ENCODE results near the gene CXCL12.

CXCL12 gene

DNA sequence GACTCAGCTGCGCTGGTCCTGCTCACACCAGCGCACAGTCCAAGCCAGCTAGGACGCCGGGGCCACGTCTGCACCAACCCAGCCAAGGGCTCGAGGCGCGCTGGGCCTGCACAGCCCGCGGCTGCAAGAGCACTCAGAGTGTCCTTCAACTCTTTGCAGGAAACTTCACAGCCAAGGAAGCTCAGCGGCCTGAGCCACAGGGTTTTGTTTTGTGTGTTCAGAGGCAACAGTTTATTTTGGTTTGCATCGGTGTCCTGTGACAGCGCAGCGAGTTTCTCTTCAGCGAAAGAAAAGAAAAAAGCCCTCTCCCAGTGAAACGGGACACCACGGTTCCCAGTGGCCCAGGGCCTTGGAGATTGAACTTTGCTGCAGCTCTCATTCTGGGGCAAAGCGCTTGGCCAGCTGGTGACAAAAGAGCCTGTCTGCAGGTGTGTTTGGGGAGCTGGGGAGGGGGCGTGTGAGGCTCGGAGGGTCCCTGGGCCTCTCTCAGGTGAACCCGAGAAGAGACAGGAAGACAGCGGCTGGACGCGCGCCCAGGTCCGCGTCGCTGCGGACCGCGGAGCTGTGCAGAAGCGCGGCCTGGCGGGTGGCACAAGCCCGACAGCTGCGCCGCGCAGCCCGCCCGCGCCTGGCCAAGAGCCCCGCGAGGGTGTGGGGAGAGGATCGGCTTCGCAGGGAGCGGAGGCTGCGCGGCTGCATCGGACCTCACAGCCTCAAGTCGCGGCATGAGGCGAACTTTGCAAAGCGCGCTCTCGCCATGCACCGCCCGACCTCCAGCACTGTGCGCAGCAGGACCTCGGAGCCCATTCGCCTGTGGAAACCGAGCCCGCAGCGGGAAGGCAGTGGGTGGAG lies 922 bp downstream of the CXCL12 start:
- no peak for DNase-seq

DNA sequence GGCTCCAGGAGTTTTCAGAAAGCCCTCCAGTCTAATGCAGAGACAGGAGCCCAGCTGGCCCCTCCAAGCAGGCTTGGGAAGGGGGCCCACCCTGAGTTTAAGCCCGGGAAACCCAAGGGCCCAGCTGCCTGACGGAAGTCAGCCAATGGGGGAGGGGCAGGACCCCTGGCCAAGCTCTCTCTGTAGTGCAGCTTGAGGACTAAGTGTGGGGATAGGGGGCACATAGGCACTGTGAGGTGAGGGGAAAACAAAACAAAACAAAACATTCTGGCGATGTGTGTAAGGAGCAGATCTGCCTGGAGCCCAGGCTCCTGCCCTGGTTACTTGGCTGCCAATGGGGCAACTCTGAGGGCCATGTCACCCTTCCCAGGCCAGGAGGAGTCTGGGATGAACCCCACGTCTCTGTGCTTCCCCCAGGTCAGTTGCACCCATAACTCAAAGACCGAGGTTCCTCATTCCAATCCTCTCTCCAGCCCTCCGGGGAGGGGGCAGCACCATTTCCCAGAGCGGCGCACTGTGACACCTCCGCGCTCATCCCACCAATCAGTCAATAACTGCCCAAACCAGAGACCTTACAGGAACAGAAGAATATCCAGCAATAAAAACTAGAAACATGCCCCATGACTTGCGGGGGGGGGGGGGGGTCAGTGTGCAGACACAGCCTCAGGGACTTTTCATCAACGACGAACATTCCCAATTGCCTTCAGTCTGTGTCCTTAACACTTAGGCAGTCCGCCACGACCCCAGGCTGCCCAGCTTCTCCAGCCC lies 1.7 kb downstream of the CXCL12 start:
- no peak for DNase-seq

DNA sequence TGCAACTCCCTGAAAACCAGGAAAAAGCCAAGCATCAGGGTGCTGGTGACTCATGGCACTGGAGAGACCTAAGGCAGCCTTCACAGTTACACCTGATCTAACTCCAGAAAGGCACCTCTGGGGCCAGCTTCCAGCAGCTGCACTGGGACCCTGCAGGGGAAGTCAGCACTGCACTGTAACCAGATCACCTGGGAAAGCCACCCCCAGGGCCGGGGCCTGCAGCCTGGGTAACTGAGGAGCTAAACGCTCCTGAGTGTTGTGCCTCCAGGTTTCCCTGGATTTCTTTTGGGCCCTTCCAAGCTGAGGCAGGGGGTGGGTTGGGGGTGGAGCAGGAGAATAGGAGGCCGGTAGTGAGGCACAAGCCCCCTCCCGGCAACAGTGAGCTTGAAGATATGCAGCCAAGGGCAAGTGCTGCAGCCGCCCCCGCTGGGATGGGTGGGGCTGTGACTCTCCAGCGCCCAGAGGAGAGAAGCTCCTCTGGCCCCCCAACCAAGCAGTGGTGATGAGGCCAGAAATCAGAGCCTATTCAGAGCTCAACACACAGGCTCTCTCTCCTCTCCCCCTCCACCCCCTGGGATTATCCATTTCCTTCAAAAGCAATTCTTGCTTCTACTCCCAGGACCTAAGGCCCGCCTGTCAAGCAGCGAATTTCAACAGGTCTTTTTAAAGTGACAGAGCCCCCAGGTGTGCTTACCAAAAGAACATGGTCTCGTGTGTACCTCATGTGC lies 2.6 kb downstream of the CXCL12 start:
- DNase-seq = no peak

DNA sequence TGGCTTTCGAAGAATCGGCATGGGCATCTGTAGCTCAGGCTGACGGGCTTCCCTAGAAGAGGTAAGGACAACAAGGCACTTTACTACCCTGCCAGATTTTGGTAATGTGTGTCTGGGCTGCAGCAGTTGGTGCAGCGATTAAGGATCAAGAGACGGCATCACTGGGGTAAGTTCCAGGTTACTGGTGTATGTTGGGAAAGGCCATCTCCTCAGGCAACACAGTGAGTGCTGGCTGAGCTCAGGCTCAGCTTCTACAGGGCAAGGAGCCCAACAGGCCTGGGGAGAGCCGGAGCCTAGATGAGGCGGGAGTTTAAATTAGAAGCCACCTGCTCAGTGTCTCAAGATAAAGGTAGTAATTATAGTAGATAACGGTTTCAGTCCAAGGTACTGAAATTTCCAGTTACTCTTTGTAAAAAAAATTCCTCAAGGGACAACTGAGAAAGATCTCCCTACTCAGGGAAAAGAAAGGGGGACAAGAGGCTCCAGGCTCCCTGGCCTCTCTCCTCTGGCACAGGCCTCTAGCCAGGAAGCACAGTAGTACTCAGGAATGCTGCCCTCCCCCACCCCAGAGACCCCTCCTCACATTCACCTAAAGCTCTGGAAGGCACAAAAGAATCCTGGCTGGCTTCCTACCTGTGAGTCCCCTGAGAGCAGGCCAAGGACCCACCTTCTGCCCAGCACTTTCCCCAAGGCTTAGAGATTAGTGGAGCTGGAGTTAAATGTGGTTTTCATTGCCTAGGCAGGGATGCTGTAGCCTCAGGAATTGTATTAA lies 3.9 kb downstream of the CXCL12 start:
- no peak for DNase-seq

DNA sequence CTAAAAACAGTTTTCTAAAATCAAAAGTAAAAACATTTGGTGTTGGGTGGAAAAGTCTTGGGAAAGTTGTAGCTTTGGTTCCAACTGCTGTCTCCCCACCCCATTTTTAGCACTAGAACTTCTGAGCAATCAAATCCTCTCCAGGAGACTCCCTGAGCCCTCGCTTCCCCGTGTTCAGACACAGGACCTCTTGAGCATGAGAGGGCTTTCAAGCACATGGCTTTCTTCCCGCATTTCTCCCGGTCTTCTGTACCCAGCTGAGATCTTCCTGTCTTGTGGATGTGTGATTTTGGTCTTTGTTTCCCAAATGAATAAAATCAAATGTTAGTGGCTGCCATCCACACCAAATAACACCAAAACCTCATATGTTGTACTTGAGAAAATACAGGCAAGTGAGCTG lies 5.0 kb downstream of the CXCL12 start:
- DNase-seq = no peak

DNA sequence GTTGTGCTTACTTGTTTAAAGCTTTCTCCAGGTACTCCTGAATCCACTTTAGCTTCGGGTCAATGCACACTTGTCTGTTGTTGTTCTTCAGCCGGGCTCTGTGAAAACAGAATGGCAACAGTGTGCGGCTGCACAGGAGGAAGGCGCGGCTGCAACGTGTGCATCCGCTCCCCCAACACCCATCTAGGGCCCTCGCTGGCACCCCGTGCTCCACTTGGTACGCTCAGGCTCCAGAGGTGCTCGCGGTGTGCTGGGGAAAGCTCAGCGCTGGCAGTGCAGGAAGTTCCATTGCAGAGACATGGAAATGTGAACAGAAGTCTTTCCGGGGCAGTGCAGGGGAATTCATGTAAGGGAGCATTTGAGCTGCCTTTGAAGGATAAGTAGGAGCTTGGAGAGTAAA lies 6.3 kb downstream of the CXCL12 start:
- no peak for DNase-seq

DNA sequence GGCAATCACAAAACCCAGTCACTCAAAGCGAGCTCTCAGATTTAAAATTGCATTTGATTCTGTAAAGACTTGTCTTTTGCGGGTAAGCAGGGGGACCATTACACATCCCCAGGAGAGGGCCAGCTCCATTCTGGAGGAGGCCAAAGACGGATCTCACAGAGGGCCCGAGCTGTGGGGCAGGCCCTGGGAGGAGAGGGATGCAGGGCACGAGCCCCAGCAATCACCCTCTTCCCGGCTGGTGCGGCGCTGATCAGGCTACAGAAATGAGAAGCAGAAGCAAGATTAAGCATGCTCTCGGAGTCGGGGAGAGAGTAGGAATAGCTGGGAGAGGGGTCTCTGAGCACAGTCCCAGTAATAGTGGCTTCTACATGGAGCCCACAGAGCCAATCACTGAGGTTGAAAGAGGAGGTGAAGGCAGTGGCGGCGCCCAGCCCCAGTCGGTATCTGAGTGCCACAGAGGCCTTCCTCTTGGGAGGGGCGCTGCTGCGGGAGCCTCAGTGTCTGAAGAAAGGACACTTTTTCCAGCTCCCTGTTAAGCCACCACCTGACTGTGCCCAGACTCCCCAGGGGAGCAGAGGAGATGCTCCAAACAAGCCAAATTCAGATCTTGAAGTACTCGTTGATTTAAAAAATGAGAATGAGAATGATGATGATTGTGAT lies 7.1 kb downstream of the CXCL12 start:
- DNase-seq = no peak

DNA sequence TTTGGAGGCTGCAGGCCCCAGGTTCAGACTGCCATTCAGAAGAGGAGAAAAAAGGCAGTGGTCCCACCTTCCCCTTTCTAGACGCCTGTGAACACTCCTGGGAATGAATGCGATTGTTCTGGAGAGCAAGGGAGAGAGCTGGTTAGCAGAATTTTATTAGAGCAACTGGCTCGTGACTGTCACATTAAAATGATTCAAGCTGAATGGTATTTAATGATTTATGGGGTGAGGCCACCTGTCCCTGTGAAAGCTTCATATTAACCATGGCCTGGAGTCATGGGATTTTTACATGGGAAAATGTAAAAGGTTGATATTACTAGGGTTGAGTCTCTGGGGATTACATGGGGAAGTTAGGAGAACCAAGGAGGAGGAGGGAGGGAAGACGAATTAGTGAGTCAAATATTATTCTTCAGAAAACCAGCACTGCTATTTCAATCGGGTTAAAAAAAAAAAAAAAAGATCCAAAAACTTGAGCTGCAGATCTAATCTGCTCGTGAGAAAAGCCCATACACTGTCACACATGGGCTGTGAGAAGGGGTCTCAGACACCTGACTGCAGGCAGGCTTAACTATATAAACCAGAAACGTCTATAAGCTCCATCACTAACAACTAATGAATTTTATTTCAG lies 8.3 kb downstream of the CXCL12 start:
- DNase-seq = no peak

DNA sequence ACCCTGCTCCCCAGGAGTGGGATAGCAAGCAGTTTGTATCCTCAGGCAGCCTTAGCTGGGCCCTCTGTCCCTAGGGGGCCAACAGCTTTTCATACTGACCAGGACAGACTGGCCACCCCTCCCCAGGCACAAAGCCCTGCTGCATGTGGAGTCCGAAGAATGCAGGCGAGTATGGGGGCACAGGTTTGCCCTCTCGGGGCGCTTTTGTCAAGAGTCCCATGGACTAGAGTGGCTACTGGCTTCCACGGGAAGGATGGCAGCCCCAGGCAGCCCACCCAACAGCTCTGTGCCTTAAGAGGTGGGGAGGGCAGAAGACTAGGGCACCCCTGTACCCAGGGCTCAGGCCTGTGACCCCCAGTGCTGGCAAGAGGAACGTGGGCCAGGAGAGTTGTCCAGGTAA lies 10.7 kb downstream of the CXCL12 start:
- no peak for DNase-seq

DNA sequence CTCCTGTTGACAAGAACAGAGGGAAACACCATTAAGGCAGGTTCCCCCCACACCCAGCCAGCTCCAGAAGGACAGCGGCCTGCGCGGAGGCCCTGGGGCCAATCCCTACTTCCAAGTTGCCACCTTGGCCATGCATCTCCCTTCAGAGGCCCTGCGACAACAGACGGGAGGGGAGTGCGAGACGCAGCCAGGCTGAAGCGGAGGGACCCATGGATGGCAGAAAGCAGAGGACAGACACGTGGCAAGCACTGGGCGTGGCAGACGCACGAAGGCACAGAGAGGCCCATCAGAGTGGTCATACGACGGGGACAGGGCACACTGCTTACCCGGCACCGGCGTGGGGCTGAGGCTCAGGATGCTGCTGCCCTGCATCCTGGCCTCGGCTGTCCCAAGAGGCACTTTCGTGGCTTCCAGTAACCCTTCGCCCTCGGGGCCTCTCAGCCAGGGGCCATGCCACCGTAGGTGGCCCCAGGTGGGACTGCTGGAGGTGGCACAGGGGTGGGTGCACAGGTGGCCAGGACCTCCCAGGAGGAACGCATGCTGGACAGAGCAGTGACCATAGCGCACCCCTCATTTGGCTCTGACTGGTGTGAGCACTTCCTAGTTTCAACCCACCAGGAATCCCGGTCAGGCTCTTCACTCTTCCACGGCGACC lies 11.4 kb downstream of the CXCL12 start:
- no peak for DNase-seq

DNA sequence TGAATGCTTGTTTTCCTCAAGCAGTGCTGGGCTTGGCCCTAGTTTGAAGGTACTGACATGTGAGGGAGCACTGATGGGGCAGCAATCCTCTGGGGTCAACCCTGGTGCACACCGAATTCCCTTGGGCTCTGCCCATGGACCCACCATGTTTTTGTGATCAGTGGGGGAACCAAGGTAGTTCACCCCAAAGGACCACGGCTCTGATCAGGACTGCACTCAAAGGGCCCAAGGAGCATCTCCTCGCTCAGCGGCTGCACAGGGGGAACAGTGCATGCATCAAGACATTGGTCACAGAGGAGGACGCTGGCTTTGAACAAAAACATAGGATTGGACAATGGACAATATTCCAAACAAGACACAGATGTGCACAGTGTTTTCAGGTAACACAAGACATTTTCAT lies 12.7 kb downstream of the CXCL12 start:
- no peak for DNase-seq

DNA sequence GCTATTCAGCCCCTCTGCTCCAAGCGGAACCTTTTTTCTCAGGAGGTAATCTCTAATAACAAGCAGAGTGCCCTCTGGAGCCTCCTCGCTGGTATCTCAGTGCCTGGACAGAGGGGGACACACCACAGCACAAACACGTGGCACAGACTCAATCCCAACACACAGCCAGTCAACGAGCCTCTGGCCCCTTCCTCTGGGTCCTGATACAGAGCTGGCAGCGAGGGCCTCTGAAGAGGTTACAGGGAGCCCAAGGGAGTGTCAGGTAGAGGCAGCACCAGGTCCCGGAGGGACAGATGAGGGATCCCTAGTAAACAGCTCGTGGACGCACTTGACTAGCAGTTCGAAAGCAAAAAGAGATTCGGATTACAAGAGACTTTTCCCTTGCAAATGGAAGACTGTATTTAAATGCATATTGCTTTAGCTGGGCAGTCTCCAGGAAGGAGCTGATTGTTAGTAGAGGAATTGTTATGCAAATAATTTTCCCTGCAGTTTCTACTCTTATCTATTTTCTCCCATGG lies 14.1 kb downstream of the CXCL12 start:
- no peak for DNase-seq

DNA sequence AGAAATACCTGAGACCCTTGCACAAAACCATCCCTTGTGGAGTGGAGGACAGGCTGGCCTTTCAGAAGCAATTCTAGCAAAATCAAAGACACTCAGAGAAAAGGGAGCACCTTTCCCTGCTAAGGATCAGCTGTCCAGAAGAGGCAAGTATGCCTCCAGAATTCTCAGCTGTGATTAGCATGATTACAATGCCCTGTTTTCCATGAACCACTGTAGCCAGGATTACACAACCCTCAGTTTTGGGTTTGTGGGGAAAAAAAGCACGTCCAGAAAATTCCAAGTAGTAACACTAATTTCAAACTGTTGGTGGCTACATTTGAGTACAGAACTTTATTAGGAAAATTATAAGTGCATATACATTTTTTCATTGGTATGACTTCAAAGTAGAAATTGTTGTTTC lies 15.0 kb downstream of the CXCL12 start:
- DNase-seq = no peak

DNA sequence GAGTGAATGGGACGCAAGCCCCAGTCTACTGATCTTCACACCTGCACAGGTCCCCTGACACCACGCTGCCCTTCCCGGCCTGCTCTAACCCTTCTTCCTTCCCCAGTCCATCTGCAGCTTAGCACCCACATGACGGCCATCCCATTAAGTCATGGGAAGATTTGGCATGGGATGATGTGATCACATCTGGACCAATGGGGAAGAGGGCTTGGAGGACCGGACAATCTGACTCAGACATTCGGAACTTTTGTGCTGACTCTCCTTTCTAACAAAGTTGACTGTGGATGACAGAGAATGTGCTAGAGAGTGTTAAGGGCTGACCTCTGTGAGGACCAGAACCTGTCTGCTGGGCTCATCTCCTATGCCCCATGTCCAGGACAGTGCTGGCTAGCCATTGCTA lies 15.6 kb downstream of the CXCL12 start:
- DNase-seq = no peak

DNA sequence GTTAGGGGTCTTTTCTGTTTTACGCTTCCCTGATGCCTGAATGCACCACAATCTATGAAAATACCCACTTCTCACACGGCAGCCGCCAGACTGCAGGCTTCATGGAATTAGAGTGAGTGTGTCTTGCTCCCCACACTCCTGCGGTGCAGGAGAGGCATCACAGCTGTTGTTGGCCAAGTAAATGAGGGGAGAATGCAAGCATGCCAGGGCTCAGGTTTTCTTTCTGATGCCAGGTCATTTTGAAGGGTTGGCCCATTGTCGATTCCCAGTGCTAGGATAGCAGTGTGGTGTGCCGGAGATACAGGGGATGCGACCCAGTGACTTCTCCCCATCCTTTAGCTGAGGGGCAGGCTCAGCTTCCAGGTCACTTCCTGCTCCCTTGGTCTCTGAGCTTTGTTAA lies 16.3 kb downstream of the CXCL12 start:
- no peak for DNase-seq

DNA sequence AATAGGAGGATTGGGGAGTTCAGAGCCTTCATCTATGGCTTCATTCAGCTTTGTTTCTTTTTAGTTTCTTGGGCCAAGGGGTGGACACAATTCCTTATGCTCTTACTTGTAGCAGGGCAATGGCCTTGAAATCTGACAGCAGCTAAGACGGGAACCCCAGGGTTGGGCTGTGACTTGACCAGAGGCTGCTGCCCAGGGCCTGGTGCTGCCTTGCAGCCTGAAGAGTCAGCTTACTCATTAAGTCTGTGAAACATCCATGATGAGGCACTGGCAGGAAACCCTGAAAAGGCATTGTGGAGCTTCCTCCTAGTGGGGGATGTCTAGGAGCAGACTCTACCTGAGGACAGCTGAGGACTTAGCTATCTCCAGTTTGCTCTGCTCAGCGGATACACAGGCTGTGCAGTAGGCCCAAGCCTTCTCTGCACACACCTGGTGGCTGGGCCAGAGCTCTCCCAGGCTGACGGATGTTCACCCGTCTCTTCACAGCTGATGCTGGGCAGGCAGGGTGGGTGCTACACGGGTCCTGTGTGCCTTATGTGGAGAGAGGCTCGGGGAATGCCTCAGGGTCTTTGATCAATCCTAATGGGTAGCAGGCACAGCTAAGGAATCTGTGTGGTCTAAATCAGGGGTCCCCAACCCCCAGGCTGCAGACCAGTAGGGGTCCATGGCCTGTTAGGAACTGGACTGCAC lies 17.8 kb downstream of the CXCL12 start:
- DNase-seq = no peak

DNA sequence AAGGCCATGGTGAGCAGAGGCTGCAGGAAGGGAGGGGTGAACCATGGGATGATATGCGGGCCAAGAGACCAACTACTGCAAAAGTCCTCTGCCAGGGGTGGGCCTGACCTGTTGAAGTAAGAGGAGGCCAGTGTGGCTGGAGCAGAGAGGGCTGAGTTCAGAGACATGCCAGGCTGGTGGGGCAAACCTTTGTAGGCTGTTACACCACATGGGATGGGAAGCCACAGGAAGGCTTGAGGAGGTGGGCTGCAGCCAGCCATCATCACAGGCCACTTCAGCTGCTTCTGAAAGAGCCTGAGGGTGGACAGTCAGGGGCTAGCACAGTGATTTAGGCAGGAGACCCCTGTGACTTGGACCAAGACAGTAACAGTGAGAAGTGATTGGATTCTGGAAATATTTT lies 20.3 kb downstream of the CXCL12 start:
- DNase-seq = no peak

DNA sequence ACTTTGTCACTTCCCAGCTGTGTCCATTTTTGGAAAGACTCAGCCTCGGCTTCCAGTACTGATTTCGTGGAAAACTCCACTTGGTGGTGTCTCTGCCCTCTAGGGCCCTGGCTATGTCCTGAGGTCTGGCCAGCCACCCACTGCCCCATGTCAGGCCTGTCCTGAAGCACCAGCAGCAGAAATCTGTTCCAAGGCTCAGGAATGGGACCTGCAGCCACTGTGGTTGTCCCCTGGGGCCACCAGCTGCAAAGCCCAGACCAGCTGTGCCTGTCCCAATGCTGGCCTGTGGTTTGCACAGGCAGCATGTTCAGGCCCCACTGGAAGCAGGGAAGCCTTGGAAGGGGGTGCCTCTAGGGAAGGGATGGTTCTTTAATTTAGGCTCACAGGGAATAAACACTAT lies 21.2 kb downstream of the CXCL12 start:
- no peak for DNase-seq

DNA sequence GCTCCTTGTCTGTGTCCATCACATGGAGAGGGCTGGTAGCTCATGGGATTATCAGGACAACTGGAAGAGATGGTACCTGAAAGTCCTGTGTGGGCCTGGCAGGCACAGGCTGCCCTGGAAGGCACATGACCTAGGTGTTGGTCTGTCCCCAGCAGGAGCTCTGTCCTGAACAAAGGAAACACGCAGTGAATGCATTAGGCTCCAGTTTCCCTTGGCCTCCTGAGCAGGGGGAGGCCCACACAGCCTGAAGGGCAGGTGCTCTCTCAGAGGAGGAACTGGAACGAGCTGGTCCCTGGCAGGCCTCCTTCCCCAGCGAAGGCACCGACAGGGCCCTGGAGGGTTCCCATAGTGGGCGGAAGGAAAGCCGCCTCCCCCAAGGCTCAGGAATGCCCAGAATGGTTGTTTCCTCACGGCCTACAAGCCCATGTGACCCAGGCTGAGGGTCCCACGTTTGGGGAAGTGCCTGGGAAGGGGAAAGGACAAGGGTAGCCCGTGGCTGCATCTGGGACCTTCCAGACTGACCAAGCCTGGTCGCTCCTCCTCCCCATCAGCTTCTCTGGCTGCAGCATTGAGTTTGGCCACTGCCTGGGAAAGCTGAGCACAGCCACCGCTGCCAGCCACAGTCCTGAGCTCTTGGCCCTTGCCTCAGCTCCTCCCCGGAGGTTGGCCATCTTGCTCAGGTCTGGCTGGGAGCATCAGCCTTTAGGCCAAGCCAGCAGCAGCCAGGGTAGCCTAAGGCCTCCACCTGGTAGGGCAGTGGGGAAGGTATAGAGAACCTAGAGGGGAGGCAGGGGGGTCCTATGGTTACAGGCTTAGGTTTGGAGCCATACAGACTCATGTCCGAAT lies 21.8 kb downstream of the CXCL12 start:
- no peak for DNase-seq

DNA sequence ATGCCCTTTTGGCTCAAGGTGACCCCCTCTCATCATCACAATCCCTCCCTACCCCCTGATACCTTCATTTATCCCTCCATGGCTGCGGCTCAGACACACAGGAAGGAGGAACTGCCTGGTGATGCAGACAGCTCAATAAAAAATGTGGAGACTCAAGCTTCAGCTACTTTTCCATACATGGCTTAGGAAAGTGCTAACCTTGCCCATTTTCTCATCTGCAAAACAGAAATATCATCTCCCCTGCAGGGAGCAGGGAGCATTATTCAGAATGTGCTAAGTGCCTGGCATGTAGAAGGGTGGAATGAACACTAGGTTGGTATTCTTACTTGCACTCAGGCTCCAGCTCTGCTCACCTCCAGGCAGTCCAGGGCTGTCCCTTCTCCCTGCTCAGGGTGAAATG lies 23.8 kb downstream of the CXCL12 start:
- no peak for DNase-seq
